HG03520 (cell line): ENCODE measurements around the gene ASTN2.

ENCODE experiments used
- ATAC-seq: cut with Tn5 transposase; IDR thresholded peaks from one replicate; pipeline ENCODE4 v1.9.1; 2021; ENCODE audit warnings: mild to moderate bottlenecking, moderate library complexity; ENCODE audit not compliant: unreplicated experiment

Gene ASTN2

DNA sequence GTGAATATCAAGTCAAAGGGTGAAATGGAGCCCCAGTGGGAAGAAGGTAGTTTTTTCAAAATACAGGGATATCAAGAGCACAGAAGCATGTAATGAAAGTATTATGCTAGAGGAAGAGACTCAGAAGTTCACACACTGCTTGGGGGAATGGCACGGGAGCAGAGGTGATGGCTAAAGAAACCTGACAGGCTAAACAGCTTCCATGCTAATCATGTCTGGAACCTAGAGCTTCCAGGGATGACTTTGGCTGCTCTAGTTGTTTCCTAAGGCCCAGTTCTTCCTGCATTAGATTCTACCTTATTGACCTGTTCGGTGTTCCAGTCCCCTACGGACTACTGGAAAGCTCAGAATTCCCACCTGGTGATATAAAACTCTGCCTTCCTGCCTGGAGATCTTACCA lies 693.4 kb downstream of the ASTN2 start:
- ATAC-seq = no peak

DNA sequence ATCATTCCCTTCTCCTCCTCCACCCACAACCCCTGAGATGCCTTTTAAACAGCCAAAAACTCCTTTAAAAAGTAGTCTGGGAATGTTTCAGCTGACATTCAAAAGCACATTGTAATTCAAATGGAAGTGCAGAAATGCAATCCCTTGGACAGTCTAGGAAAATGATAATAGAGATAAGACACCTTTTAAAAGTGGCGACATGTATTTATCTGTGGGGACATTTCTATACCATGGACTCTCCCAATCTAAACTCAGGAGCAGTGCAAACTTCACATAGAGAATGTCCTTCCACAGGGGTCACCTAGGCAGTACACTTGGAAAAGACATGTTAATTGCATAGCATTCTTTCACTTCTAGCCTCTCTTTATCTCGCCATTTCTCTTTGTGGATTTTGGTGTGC lies 694.7 kb downstream of the ASTN2 start:
- no peak for ATAC-seq

DNA sequence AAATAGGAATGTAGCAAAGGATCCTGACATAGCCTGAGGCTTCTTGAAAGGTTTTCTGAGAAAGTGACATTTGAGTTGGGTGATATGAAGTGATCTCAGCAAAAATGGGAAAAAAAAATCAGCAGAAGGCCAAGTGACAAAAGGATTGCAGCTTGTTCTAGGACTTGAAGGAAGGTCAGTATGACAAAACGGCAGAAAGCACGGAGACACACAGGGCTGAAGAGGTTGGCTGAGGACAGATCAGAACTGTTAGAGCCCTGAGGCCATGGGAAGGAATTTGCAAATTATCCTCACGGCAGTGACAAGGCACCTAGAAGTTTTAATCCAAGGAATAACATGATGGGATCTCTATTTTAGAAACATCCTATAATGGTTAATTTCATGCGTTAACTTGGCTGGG lies 696.7 kb downstream of the ASTN2 start:
- ATAC-seq = no peak

DNA sequence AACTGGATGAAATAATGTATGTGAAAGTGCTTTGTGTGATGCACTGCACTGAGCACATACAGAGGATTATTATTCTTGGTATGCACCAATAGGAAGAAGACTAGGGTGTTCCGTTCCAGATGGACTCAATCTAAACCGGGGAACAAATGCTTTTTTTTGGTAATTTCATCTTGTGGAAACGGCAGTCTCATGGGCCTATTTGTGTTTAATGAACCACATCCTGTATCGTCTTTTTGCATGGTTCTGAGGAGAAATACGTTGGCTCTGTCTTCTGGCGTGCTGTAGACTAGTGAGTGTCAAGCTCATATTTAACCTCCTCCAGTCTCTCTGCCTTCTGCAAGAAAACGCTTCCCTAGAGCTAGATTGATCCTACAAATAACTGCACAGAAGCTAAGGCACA lies 697.7 kb downstream of the ASTN2 start:
- no peak for ATAC-seq

DNA sequence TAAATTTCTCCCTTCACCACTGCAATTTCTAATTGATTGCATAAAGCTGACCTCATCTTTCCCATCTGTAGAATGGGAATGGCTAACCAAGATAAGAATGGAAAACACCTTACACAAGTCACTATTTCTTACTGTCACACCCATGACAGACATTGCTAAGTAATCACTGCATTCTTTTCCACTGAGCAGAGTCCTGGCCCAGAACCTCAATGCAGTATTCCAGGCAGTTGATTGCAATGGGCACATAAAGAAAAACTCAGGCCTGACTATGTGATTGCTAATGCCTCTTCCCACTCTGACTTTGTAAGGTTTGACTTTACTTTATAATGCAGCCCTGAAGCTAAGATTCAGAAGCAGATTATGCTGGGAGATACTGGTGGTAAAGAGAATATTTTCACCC lies 698.4 kb downstream of the ASTN2 start:
- ATAC-seq = no peak

DNA sequence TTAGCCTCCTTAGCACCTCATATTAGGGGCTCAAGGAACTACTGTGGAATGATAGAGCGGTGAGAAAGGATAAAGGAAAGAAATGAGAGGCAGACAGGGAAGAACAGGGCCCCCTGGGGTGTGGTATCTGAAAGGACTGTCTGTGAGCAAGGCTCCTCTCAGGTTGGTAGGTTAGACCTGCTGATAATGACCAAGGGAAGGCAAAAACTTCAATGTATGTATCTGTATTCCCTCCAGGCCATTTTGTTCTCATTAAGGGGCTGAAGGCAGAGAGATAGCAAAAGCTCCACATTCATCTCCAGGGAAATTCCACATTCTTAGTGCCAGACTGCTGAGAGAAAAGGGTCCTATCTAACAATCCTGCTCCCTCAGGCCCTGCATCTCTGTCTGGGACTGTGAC lies 699.1 kb downstream of the ASTN2 start:
- no peak for ATAC-seq

DNA sequence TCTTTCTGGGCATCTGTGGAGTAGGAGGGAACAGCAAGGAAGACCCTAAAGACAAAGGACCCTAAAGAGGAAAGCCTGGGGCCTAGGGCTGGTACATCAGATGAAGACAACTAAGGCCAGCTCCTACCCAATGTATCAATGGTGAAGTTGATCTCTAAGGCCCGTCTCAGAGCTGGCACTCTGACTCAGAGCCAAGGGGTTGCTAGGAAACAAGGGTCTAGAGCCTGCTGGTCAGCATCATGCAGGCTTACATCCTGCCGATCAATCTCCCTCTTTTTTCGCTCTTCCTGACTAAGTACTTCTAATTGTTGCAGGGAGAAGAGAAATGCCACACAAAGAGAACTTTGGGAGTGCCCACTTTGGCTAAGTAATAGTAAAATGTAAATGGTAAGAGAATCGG lies 701.6 kb downstream of the ASTN2 start:
- ATAC-seq = no peak

DNA sequence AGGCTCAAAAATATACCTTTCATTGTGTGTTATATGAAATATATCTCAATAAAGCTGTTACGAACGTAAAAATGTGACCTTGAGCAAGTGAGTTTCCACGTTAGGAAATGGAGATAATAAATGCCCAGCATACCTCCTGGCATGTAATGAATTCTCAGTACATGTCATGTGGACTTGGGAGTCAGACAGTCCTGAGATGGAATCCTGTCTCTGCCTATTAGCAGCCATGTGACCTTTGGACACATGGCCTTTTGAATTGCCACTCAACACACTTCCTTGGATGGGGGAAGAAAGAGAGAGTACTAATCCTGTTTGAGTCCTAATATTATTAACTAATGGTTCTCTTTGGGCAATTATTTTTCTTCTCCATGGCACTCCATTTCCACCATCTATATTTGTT lies 702.1 kb downstream of the ASTN2 start:
- ATAC-seq = no peak

DNA sequence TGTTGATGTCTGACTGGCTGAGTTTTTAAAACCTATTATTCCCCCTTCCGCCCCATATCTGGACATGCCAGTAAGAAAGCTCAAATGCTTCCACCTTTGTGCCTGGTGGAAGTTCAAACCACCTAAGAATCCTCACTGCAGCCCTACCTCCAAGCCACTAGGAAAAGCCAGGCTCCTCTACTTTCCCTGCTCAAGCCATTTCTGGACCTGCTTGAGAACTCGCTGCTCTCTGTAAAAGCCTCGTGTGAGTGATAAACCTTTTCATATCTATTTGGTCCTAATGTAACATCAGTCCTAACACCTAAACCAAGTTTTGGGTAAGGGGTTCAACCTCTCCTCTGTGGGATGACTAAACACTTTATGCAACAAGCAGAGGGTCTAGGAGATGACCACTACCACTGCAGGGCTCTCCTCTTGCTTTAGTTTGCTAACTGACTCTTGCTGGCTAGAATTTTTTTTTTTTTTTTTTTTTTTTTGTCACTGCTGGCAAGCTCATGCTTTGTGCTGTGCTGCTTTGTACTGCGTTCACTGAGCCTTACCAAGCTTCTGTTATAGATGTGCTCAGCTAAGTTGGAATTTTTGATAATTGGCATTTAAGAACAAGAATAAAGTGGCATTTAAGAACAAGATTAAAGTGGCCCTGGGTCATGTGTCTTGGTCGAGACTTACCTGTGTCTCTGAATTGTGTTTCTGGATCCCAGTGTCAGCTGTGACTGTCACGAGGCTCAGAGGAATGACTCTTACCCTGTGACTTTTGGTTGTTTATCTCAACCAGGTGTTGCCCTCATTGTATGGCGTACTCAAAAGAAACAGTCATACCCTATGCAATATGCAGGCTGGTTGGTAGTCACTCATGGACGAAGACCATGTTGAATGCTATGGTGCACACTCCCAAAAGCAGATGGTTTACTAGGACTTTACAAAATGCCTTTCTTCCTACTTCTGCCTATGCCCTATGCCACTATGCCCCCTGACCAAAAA lies 708.3 kb downstream of the ASTN2 start:
- ATAC-seq = no peak

DNA sequence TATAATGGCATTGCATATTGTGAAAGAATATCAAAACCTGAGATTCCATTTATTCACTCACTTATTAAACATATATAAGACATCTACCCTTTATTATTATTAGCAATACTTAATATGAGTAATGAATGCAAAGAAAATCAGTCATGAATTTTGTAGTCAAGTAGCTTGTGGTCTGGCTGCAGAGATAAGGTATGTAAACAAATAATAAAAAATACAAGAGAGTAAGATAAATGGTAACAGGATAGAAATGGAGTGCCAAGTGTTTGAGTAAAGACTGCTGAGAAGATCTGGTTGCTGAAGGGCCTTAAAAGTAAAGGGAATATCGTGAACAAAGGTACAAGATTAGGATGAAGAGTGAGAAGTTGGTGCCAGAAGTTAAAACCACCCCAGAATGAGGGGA lies 709.3 kb downstream of the ASTN2 start:
- no peak for ATAC-seq

DNA sequence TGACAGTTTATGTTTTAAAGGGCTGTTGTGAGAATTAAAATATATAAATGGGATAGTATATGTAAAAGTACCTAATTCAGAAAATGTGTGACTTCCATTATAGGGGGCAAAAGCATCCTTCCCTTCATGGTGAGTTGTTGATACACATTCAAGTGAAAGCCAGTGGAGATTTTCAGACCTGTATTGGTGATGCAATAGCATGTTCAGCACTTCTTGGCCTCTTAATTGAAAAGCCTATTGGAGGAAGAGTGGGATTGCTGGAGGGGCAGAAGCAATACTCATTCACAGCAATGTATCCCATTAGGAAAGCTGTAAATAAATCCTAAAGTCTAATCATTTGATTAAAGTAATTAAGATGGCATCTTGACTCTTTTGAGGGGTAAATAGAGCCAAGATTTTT lies 710.4 kb downstream of the ASTN2 start:
- ATAC-seq = no peak

DNA sequence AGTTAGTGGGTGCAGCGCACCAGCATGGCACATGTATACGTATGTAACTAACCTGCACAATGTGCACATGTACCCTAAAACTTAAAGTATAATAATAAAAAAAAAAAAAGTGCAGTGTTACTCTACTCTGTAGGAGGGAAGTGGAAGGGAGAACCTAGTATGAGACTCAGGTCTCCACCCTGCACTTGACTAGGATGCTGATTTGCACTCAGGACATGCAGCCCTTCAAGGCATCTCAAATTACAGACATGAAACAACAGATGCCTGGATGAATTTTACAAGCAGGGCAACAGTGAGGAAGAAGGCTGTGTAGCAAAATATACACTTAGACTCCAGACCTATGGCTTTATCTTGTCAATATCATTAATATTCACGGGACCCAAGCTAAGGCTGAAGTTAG lies 711.2 kb downstream of the ASTN2 start:
- ATAC-seq = no peak

DNA sequence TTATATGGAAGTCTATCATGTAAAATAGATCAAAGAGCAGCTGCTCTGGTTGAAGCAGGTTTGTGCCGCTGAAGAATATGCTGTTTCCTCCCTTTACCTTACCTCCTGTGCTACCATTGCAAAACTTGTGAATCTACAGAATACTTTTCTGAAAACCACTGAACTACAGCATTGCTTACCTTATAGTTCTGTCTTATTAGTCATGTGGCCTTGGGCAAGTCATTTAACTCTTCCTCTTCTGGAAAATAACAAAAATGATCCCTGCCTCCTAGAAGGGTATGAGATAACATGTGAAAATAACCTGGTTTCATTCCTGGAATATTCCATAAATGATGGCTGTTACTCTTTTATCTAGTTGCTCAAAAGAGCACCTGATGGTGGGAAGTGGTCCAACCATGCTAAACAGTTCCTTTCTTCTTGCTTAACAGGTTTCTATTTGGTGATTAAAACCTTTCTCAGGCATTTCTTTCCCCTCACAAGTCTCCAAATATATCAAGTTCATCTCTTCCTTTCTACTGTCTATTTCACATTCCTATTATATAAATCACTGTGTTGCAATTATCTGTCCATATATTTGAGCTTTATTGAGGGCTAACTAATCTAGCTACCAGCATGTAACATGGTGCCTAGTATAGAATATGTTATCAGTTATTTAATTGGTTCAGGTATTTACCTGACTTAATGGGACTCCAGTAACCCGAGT lies 712.8 kb downstream of the ASTN2 start:
- no peak for ATAC-seq

DNA sequence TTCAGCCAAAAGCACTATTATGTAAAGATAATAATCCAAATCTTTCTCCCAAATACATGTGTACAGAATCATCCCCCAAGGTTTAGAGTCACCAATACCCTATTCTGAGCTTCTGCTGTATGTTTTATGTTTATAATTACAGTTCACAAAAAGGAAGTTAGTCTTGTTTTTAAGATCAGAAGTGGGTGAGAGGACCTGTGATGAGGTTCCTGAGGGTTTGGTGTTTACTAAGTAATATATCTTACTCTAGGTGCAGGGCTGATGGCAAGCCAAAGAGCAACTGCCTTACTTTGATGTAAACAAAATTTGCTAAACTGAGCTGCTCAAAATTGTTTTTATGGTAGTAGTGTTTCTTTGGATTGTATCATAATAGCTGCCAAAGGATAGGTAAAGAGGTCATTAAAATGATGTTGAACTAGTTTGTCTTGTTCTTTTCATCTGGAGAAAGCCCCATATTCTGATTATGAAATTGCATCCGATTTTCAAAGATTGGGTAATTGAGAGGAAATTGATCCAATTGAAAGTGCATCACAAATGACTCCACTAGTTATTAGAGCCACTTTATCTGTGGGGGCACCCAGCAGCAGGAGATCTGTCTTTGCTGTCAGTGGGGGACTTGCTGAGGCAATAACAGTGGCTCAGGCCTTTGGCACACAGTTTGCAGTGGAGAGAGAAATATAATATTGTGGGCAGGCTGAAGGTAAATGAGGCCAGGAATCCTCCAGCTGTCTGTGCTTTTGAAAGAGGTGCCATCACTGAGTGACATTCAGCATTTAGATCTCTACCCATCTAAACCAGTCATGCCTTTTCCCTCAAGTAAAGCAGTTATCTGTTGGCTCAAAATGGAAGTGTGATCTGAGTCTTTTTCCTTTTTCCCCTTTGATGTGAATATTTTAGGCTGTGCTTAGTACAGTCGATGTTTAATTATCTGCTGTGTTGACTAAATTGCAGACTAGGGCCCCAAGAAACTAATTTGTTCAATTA lies 713.7 kb downstream of the ASTN2 start:
- no peak for ATAC-seq

DNA sequence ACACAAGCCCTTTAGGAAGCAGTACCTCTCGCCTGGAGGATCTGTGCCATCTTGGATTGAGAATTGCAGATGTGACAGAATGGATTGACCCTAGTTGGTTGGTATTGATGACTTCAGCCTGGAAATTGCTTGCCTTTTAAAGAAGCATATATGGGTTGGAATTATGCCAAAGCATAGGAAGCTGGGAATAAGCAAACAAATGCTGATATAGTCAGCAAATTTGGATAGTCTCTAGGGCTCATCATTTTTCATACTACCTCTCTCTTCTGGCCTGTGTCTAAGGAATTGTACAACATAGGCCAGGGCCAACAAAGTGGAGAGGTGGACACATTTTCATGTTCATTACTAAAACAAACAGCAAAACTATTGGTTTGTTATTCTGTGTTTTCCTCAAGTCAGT lies 714.6 kb downstream of the ASTN2 start:
- ATAC-seq = no peak

DNA sequence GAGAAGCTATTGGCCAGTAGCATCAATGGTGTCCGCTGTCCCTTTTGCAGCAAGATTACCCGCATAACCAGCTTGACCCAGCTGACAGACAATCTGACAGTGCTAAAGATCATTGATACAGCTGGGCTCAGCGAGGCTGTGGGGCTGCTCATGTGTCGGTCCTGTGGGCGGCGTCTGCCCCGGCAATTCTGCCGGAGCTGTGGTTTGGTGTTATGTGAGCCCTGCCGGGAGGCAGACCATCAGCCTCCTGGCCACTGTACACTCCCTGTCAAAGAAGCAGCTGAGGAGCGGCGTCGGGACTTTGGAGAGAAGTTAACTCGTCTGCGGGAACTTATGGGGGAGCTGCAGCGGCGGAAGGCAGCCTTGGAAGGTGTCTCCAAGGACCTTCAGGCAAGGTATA lies 717.0 kb downstream of the ASTN2 start:
- no peak for ATAC-seq

DNA sequence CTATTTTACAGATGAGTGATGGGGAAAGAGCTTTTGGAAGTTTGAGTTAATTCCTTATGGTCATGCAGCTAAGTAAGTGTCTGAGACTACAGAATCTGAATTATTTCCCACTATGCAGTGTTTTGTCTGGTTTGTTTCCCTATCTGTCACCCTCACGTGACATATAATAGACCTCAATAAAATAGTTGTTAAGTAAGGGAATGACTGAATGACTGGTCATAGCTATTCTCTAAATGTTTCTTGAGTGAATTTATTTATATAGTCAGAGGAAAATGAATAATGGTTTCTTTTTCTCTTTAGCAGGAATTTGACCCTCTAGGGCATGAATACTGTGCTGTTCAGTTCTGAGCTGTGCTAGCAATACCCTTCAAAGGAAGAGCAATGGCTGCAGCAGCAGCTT lies 717.5 kb downstream of the ASTN2 start:
- ATAC-seq = no peak

DNA sequence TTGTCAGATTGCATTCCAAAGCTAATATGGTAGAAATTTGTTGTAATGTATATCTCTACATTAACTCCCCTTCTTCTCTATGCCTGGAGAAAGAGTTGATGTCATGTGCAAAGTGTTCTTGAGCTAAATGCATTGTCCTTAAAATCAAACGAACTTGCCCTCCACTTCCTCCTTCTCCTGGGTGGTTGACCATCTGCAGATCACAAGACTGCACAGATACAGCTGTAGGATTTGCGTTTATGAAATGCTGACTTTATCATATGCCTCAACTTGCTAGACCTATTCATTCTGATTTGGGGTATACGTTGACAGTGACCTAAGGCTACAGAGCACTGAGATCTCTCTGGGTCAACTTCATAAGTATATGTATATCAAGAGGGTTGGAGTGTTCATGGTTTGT lies 719.4 kb downstream of the ASTN2 start:
- no peak for ATAC-seq

DNA sequence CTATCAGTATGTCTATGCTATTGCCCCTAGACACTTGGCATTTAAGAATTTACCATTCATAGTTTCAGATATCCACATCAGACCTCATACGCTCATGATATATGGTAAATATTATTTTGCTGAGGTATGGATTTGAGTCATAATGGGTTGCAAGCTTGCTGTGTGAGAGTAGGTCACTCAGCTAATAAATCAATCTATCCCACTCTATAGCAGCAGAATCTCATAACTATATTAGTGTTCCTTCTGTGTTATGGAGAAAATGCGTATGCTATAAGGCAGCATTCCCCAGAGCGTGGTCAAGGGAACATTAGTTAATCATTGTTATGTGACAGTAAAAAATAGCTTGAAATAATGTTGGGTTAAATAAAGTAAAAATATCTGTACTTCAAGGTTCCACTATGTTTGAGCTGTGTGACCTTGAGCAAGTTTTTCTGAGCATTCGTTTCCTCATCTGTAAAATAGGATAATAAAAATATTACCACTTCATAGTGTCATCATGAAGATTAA lies 720.0 kb downstream of the ASTN2 start:
- no peak for ATAC-seq

DNA sequence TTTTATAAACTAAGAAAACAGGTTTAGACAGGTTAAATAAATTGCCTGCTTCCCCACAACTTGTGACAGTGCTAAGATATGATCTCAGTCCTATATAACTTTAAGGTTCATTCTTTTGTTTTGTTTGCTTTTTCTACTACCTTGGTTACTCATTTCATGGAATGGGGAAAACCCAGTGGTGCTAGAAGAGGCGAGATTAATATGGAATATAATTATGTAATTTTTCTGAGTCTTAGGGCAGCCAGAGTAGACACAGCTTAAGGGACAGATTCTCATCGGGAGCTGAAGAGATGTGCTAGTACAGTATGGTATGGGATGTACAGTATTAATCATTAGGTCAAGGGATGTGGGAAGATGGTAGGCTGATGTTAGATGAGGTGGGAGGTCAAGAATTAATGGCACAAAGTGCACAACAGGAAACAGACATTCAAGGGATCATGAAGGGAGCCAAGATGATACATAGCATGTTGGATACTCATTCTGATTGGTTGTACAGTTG lies 721.6 kb downstream of the ASTN2 start:
- no peak for ATAC-seq

DNA sequence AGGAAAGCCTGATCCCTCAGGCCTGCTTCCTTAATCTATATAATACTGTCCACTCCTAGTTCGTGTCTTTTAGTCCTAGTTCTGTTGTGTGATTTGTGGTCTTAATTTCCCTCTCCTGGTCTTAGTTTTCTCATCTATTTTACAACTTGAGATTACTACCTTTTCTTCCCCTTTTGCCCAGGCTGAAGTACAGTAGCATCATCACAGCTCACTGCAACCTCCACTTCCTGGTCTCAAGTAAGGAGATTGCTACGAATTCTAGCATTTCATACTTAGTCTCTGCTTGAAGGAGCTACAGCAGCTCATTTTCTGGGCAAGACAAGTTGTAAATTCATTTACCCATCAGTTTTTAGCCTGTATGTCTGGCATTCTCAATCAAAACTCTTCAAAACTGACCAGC lies 722.2 kb downstream of the ASTN2 start:
- ATAC-seq = no peak
